GM12878 (cell line): ENCODE data around the gene UBAC2. TPM values are rescaled to one million over a fixed set of nuclear protein-coding genes. Genes with fewer than 3 reads are reported as not detected.
A peak's percentile ranks its signal among the peaks of the same experiment; 100 is the strongest.

Experiments used
- ATAC-seq: fragments of 200-7000 bp; cut with Tn5 transposase; 3 replicates; pipeline ENCODE4 v1.9.1; 2020; ENCODE audit warnings: mild to moderate bottlenecking, moderate library complexity
- BruUV-seq: library from RNA; stranded (reverse); fragments of 400-500 nt; replicated peaks from 2 replicates; lab custom pipeline; 2021; lab: Mats Ljungman, UMichigan
- CTCF ChIA-PET: fragments of 300-600 bp; sonication (Branson Sonifier 250); formaldehyde crosslinking; extraction: SDS; loops from one replicate; lab custom pipeline; 2021; ENCODE audit warnings: inconsistent platforms; lab: Yijun Ruan, JAX
- POLR2A ChIA-PET: fragments of 350-600 bp; formaldehyde crosslinking; extraction: SDS; loops from one replicate; lab custom pipeline; 2021; ENCODE audit warnings: inconsistent platforms; lab: Charles Lee
- RAD21 ChIA-PET: fragments of 300-600 bp; sonication (Branson Sonifier 250); formaldehyde crosslinking; loops from one replicate; lab custom pipeline; 2023; ENCODE audit warnings: antibody characterized with exemption; ENCODE audit not compliant: unreplicated experiment; lab: Charles Lee
- SMC1A ChIA-PET: fragments of 300-600 bp; sonication (Branson Sonifier 250); formaldehyde crosslinking; loops from one replicate; lab custom pipeline; 2023; ENCODE audit not compliant: unreplicated experiment, uncharacterized antibody; lab: Charles Lee
- DNase-seq: peaks from one replicate; pipeline ENCODE4 v3.0.0-alpha.2; 2011; ENCODE audit warnings: low read depth, low spot score
- FAIRE-seq: peaks from 3 replicates; lab custom pipeline; 2011; peaks lifted over from hg19 to GRCh38; lab: Jason Lieb, UNC
- H2AFZ ChIP-seq: 2 replicates; pipeline ENCODE4 v1.6.0; 2011; ENCODE audit warnings: low read depth, low read length, control low read depth; ENCODE audit not compliant: control insufficient read depth
- H3K27ac ChIP-seq: 2 replicates; pipeline ENCODE4 v1.5.1; 2011; ENCODE audit warnings: control low read depth; ENCODE audit not compliant: control insufficient read depth, insufficient read depth
- H3K27me3 ChIP-seq, 2 experiments: replicated peaks in 1 of 2; 2 replicates each; pipeline versions ENCODE4 v1.6.0 to v1.6.1; 2011; ENCODE audit warnings: low read length in 1 of 2; ENCODE audit not compliant: control insufficient read depth in 2 of 2, insufficient read depth in 2 of 2
- H3K36me3 ChIP-seq, 2 experiments: 2 replicates each; pipeline ENCODE4 v1.5.1; 2011; ENCODE audit warnings: low read length in 1 of 2; ENCODE audit not compliant: control insufficient read depth in 2 of 2, insufficient read depth in 2 of 2
- H3K4me1 ChIP-seq: 2 replicates; pipeline ENCODE4 v1.6.1; 2011; ENCODE audit warnings: mild to moderate bottlenecking, low read length, moderate library complexity, mixed read lengths; ENCODE audit not compliant: control insufficient read depth, insufficient read depth
- H3K4me2 ChIP-seq: 2 replicates; pipeline ENCODE4 v1.6.0; 2011; ENCODE audit warnings: control low read depth; ENCODE audit not compliant: control insufficient read depth, insufficient read depth
- H3K4me3 ChIP-seq: fragments of 200-600 bp; sonication (generic); 2 replicates; pipeline ENCODE4 v1.5.1; 2016
- H3K79me2 ChIP-seq: 2 replicates; pipeline ENCODE4 v1.6.0; 2011; ENCODE audit warnings: low read length; ENCODE audit not compliant: control insufficient read depth, insufficient read depth
- H3K9ac ChIP-seq: 2 replicates; pipeline ENCODE4 v1.8.0; 2011; ENCODE audit warnings: low read length, control low read depth, mixed read lengths; ENCODE audit not compliant: control insufficient read depth, insufficient read depth
- H3K9me3 ChIP-seq: replicated peaks from 3 replicates; pipeline ENCODE4 v1.5.1; 2011; ENCODE audit warnings: mild to moderate bottlenecking, low read length; ENCODE audit not compliant: control insufficient read depth, insufficient read depth
- H4K20me1 ChIP-seq: 2 replicates; pipeline ENCODE4 v1.6.0; 2011; ENCODE audit not compliant: control insufficient read depth, insufficient read depth
- ASH2L ChIP-seq: fragments of 300-600, 200-600 bp; sonication (generic); IDR thresholded peaks from 2 replicates; pipeline ENCODE4 v1.6.1; 2017; ENCODE audit warnings: low read depth, mild to moderate bottlenecking, borderline replicate concordance
- BCL11A ChIP-seq: IDR thresholded peaks from 2 replicates; pipeline ENCODE4 v1.6.1; 2011; ENCODE audit warnings: low read depth, low read length
- BMI1 ChIP-seq: fragments of 450-650 bp; IDR thresholded peaks from 2 replicates; pipeline ENCODE4 v1.6.1; 2016; ENCODE audit warnings: mild to moderate bottlenecking, moderate library complexity, borderline replicate concordance
- CBX5 ChIP-seq: sonication (generic); IDR thresholded peaks from 2 replicates; pipeline ENCODE4 v1.6.1; 2016; ENCODE audit warnings: low read depth, moderate library complexity, mild to moderate bottlenecking, inconsistent platforms
- CEBPB ChIP-seq, 2 experiments: fragments of 150-350 bp in 1 of 2; IDR thresholded peaks; 2 replicates each; pipeline ENCODE4 v1.6.1; 2012 to 2014; ENCODE audit warnings: low read depth in 2 of 2, low read length in 2 of 2, borderline replicate concordance in 1 of 2, inconsistent platforms in 1 of 2
- DPF2 ChIP-seq: fragments of 450-650 bp; IDR thresholded peaks from 2 replicates; pipeline ENCODE4 v1.6.1; 2017; ENCODE audit warnings: mild to moderate bottlenecking
- GABPA ChIP-seq: IDR thresholded peaks from 2 replicates; pipeline ENCODE4 v1.6.1; 2014; ENCODE audit warnings: antibody characterized with exemption, low read depth, mild to moderate bottlenecking, inconsistent platforms
- NKRF ChIP-seq: fragments of 450-650 bp; conservative IDR thresholded peaks from 2 replicates; pipeline ENCODE4 v1.6.1; 2017; ENCODE audit warnings: mild to moderate bottlenecking, moderate library complexity
- SUPT20H ChIP-seq: IDR thresholded peaks from 2 replicates; pipeline ENCODE4 v1.6.1; 2011; ENCODE audit warnings: low read depth, mild to moderate bottlenecking, low read length, moderate library complexity, borderline replicate concordance; ENCODE audit not compliant: control insufficient read depth
- ZNF687 ChIP-seq: fragments of 450-650 bp; IDR thresholded peaks from 2 replicates; pipeline ENCODE4 v1.6.1; 2017; ENCODE audit warnings: mild to moderate bottlenecking, moderate library complexity
- WGBS: methylation state at CpG from one replicate; pipeline ENCODE4 v1.1.6; 2016; ENCODE audit warnings: low lambda C conversion rate; ENCODE audit not compliant: insufficient replicate concordance, insufficient coverage; ENCODE audit errors: missing lambda C conversion rate; 5-methylcytosine and 5-hydroxymethylcytosine counted together
- in situ Hi-C: fragments of 300-500 bp; cut with MboI; formaldehyde crosslinking; loops from 9 replicates; pipeline ENCODE4 v1.14.3; 2018; ENCODE audit warnings: mixed read lengths
- intact Hi-C: fragments of 100-400 bp; cut with micrococcal nuclease; formaldehyde crosslinking; loops from one replicate; pipeline ENCODE4 v1.14.2; 2022; ENCODE audit not compliant: unreplicated experiment
- polyA plus RNA-seq, 11 experiments: library from polyadenylated mRNA; depleted of rRNA in 4 of 11; unstranded in 6 of 11; stranded (reverse) in 5 of 11; fragments of >200 nt; fragmentation: Nextera tagmentation in 4 of 11; fragmentation: Illumina TruSeq in 1 of 11; extraction: Ambion mirVana in 4 of 11; extraction: Trizol in 1 of 11; gene quantifications; 1 replicate in 1 of 11; 2 replicates in 10 of 11; pipeline versions ENCODE4 v1.2.1 to v1.2.3, GENCODE V29; 2011 to 2016; ENCODE audit warnings: inconsistent platforms in 2 of 11, missing spikeins in 2 of 11, low read depth in 1 of 11
- total RNA-seq, 4 experiments: library from RNA; depleted of rRNA in 3 of 4; stranded (reverse); fragments of >200 nt in 3 of 4; fragmentation: Illumina TruSeq in 1 of 4; extraction: Trizol in 1 of 4; gene quantifications; 2 replicates each; pipeline versions ENCODE4 v1.2.1 to v1.2.3, GENCODE V29; 2013 to 2021
- TF ChIP-seq, protein P1 (sequence below): fragments of 450-650 bp; IDR thresholded peaks from 2 replicates; pipeline ENCODE4 v1.6.1; 2018; ENCODE audit warnings: mild to moderate bottlenecking, low read depth, moderate library complexity; ENCODE audit not compliant: partially characterized antibody

UBAC2 gene
- total and polyA plus RNA-seq, 10 of the 15 experiments (the other 5 are each of a cell fraction or from before 2014, with no cell fraction given), result 3.0 to 54.6 (median 17.4) TPM

GRCh38 chr13:99293178-99293577, 92.5 kb downstream of the UBAC2 start:
- intact Hi-C loops, result no loop called here
- H3K4me2 ChIP-seq, result no peak overlapping the region
- peaks cover 25% of the 10 kb centered on the region for H3K4me1 ChIP-seq
- no peaks in the 10 kb centered on the region for H3K9me3 ChIP-seq
- ATAC-seq (0 out of 3 replicates have a peak, but pooled peaks have one; percentile 2), DNase-seq (no peak), FAIRE-seq (no peak)
- peaks cover 64% of the 10 kb centered on the region for H3K79me2 ChIP-seq
- peaks cover 6 to 15% of the 10 kb centered on the region in 2 experiments for H3K36me3 ChIP-seq
- CTCF ChIA-PET, result interaction anchor here (0.8 to 2.8 kb wide), 8 partner anchors 8 to 143 kb away, joined by 3 to 7 read pairs (median 4); no protein-coding TSS in a partner anchor
- no peak overlapping the region for H2AFZ ChIP-seq
- 73% methylated on average over 2 of the region's 2 CpGs for WGBS
- H4K20me1 ChIP-seq, result peaks cover 3% of the 10 kb centered on the region; the same call in 1 of the 2 replicates
- H3K9ac ChIP-seq, result no peak overlapping the region
- H3K27me3 ChIP-seq, result no peaks in the 10 kb centered on the region
- in situ Hi-C loops, result no loop called here
- SMC1A ChIA-PET, result interaction anchor here (0.9 to 3.3 kb wide), 8 partner anchors 10 to 144 kb away, joined by 3 to 29 read pairs (median 4); no protein-coding TSS in a partner anchor
- BruUV-seq, result no TSS peak
- RAD21 ChIA-PET, result interaction anchor here (1.1 to 3.9 kb wide), 7 partner anchors 9 to 88 kb away, joined by 3 to 20 read pairs (median 5); no protein-coding TSS in a partner anchor
- H3K4me3 ChIP-seq, result no peak overlapping the region
- POLR2A ChIA-PET, result interaction anchor here (0.6 to 1.5 kb wide), 3 partner anchors 11 to 73 kb away, joined by 3 to 4 read pairs (median 3); no protein-coding TSS in a partner anchor
- H3K27ac ChIP-seq, result no peak overlapping the region
- TF ChIP-seq CEBPB (IDR thresholded peaks at IDR 0.05; ENCODE audit: borderline replicate concordance in 1 of 2, low read depth in 2 of 2, low read length in 2 of 2), result 0 out of 4 replicates have a peak, but pooled peaks of 1 of the 2 experiments have one; percentile 18
- TF ChIP-seq GABPA, result no peak
- TF ChIP-seq NKRF, result no peak
- TF ChIP-seq, protein P1, sequence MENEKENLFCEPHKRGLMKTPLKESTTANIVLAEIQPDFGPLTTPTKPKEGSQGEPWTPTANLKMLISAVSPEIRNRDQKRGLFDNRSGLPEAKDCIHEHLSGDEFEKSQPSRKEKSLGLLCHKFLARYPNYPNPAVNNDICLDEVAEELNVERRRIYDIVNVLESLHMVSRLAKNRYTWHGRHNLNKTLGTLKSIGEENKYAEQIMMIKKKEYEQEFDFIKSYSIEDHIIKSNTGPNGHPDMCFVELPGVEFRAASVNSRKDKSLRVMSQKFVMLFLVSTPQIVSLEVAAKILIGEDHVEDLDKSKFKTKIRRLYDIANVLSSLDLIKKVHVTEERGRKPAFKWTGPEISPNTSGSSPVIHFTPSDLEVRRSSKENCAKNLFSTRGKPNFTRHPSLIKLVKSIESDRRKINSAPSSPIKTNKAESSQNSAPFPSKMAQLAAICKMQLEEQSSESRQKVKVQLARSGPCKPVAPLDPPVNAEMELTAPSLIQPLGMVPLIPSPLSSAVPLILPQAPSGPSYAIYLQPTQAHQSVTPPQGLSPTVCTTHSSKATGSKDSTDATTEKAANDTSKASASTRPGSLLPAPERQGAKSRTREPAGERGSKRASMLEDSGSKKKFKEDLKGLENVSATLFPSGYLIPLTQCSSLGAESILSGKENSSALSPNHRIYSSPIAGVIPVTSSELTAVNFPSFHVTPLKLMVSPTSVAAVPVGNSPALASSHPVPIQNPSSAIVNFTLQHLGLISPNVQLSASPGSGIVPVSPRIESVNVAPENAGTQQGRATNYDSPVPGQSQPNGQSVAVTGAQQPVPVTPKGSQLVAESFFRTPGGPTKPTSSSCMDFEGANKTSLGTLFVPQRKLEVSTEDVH, result no peak
- TF ChIP-seq BCL11A, result no peak
- TF ChIP-seq DPF2, result no peak
- TF ChIP-seq ZNF687, result no peak
- TF ChIP-seq CBX5, result no peak
- no peak for TF ChIP-seq BMI1
- TF ChIP-seq SUPT20H, result no peak
- TF ChIP-seq ASH2L, result no peak
